ENCODE measurements around the gene CTNNA2.

DNA sequence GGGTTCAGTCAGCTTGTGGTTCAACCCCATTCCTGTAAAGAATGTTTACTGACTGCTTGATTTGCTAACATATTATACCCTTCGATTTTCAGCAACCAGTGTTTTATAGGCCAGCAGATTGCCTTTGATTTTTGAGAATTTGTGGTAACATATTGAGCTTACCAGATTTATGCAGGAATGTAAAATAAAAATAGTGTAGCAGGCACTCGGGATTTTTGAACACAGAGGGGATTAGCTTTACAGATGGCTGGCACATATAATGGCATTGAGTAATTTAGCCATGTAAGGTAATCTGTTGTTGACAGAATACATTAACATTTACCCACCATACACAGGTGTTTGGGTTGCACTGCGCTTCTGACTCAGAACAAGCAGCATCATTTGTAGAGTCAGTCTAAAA, 437.7 kb downstream of the CTNNA2 start:
- TF ChIP-seq POLR2A (IDR thresholded peaks at IDR 0.05; ENCODE audit: low read depth, low read length) (no peak), POLR2AphosphoS5 (IDR thresholded peaks at IDR 0.05; ENCODE audit: low read depth, low read length) (no peak), TAF1 (IDR thresholded peaks at IDR 0.05; ENCODE audit: borderline replicate concordance, low read depth, low read length) (no peak)
